Measurements from ENCODE around the gene OBSCN. TPM values are rescaled to one million over a fixed set of nuclear protein-coding genes. Genes with fewer than 3 reads are reported as not detected.

Gene OBSCN
- total and polyA plus RNA-seq, 2 donors (not counting 3 experiments of a cell fraction or from before 2014, with no cell fraction given), result 1.5 to 2.9 TPM

DNA sequence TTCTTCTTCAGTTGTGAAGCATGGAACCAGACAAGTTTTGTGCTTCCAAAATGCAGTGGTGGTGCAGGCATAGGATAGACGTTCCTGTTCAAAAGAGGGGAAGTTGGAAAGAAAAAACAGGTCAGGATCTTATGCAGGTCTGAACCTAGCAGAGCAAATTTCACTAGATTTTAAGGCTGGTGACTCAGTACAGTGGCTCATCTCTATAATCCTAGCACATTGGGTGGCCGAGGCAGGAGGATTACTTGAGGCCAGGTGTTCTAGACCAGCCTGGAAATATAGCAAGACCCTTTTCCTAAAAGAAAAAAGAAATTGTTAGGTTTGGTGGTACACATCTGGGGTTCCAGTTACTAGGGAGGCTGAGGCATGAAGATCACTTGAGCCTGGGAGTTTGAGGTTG lies 88.1 kb downstream of the OBSCN start:
- H3K9me3 ChIP-seq (replicated peaks; ENCODE audit: control insufficient read depth, insufficient read depth, low read length), result no peaks in the 10 kb centered on the region
- H3K36me3 ChIP-seq (ENCODE audit: control insufficient read depth in 2 of 2, extremely low read depth in 1 of 2, insufficient read depth in 2 of 2, low read length in 2 of 2), result no peaks in the 10 kb centered on the region
- TF ChIP-seq, protein P1, sequence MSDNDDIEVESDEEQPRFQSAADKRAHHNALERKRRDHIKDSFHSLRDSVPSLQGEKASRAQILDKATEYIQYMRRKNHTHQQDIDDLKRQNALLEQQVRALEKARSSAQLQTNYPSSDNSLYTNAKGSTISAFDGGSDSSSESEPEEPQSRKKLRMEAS (IDR thresholded peaks at IDR 0.05; ENCODE audit: insufficient read depth, insufficient read length), result no peak
- TF ChIP-seq MYC (IDR thresholded peaks at IDR 0.05; ENCODE audit: low read depth, low read length), result no peak
- TF ChIP-seq POLR2AphosphoS5 (IDR thresholded peaks at IDR 0.05; ENCODE audit: insufficient read depth, low read depth, low read length), result no peak
- TF ChIP-seq POLR2A (IDR thresholded peaks at IDR 0.05; ENCODE audit: low read depth, low read length), result no peak
- TF ChIP-seq, protein P2, sequence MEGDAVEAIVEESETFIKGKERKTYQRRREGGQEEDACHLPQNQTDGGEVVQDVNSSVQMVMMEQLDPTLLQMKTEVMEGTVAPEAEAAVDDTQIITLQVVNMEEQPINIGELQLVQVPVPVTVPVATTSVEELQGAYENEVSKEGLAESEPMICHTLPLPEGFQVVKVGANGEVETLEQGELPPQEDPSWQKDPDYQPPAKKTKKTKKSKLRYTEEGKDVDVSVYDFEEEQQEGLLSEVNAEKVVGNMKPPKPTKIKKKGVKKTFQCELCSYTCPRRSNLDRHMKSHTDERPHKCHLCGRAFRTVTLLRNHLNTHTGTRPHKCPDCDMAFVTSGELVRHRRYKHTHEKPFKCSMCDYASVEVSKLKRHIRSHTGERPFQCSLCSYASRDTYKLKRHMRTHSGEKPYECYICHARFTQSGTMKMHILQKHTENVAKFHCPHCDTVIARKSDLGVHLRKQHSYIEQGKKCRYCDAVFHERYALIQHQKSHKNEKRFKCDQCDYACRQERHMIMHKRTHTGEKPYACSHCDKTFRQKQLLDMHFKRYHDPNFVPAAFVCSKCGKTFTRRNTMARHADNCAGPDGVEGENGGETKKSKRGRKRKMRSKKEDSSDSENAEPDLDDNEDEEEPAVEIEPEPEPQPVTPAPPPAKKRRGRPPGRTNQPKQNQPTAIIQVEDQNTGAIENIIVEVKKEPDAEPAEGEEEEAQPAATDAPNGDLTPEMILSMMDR (IDR thresholded peaks at IDR 0.05; ENCODE audit: extremely low read depth in 1 of 2, insufficient read depth in 1 of 2, low read depth in 1 of 2, low read length in 2 of 2), result no peak
- no peak for TF ChIP-seq FOS (IDR thresholded peaks at IDR 0.05; ENCODE audit: borderline replicate concordance, insufficient read depth, low read length)
- TF ChIP-seq JUN (IDR thresholded peaks at IDR 0.05; ENCODE audit: borderline replicate concordance, insufficient read depth, insufficient read length, low read depth), result no peak
- TF ChIP-seq GATA2 (IDR thresholded peaks at IDR 0.05; ENCODE audit: insufficient read depth, insufficient read length, low read depth, low read length), result no peak
- TF ChIP-seq EZH2 (IDR thresholded peaks at IDR 0.05; ENCODE audit: borderline replicate concordance, low read depth, low read length, severe bottlenecking), result no peak
- intact Hi-C loops (cut with micrococcal nuclease) (no loop called here), dilution Hi-C loops (cut with MboI; ENCODE audit: extremely low pct_ligation_motif_present, low sequenced_read_pairs) (no loop called here)
- no peaks in the 10 kb centered on the region for H3K9me1 ChIP-seq (replicated peaks; ENCODE audit: control insufficient read depth, extremely low read depth, insufficient read depth, low read length)
- no peak overlapping the region for H2AFZ ChIP-seq (ENCODE audit: low read depth, low read length)
- ChIA-PET CTCF (no interaction called here), POLR2A (no interaction called here)
- H3K4me1 ChIP-seq (ENCODE audit: control insufficient read depth, extremely low read depth, insufficient read depth, low read length), result no peaks in the 10 kb centered on the region
- no peak for FAIRE-seq
- H3K27ac ChIP-seq (ENCODE audit: insufficient read depth, low read depth, low read length), result no peak overlapping the region
- H3K4me2 ChIP-seq (ENCODE audit: insufficient read depth, low read length), result no peak overlapping the region
- no peaks in the 10 kb centered on the region for H4K20me1 ChIP-seq (replicated peaks; ENCODE audit: control insufficient read depth, extremely low read depth, insufficient read depth, low read length)
- H3K27me3 ChIP-seq (ENCODE audit: control insufficient read depth in 2 of 2, insufficient read depth in 2 of 2, low read length in 2 of 2), result no peaks in the 10 kb centered on the region
- no peak for DNase-seq (ENCODE audit: low read depth, low spot score)
- H3K9ac ChIP-seq (replicated peaks; ENCODE audit: extremely low read depth, insufficient read depth, low read length), result no peak overlapping the region
- H3K79me2 ChIP-seq (ENCODE audit: control insufficient read depth, insufficient read depth, low read length), result no peaks in the 10 kb centered on the region
- BruUV-seq (replicated peaks), result no TSS peak
- no peak overlapping the region for H3K4me3 ChIP-seq (replicated peaks in 1 of 3; ENCODE audit: insufficient read depth in 1 of 3, low read depth in 1 of 3, low read length in 3 of 3)
